Hematopoietic multipotent progenitor cell treated with erythropoietin and hydrocortisone succinate and interleukin-3 and kit ligand, for 17 days (in vitro differentiated cells): ENCODE results near the gene CCDC172.
"Not testable (repeated sequence)": the region's sequence is repeated elsewhere in the genome, so short reads cannot be mapped to it uniquely, and the experiment has no call there.

Experiments
- DNase-seq: peaks from one replicate; pipeline ENCODE4 v3.0.0-alpha.2; 2015; ENCODE audit warnings: low spot score

The CCDC172 gene

GRCh38 chr10:116336866-116337265 is 12.6 kb downstream of the CCDC172 start:
- DNase-seq, result no peak

- DNase-seq, result no peak
Measured at GRCh38 chr10:116352125-116352524, 27.9 kb downstream of the CCDC172 start.

GRCh38 chr10:116353817-116354216 is 29.6 kb downstream of the CCDC172 start:
- no peak for DNase-seq

GRCh38 chr10:116355341-116355740 is 31.1 kb downstream of the CCDC172 start:
- no peak for DNase-seq

- no peak for DNase-seq
Measured at GRCh38 chr10:116356833-116357232, 32.6 kb downstream of the CCDC172 start.

- DNase-seq, result no peak
Measured at GRCh38 chr10:116364868-116365267, 40.6 kb downstream of the CCDC172 start.

GRCh38 chr10:116371737-116372136 is 47.5 kb downstream of the CCDC172 start:
- no peak for DNase-seq

- no peak for DNase-seq
Measured at GRCh38 chr10:116382290-116382689, 58.0 kb downstream of the CCDC172 start.

GRCh38 chr10:116385311-116385710 is 61.1 kb downstream of the CCDC172 start:
- DNase-seq, result no peak

- DNase-seq, result no peak
Measured at GRCh38 chr10:116385994-116386809, 62.0 kb downstream of the CCDC172 start.

- not testable (repeated sequence) for DNase-seq
Measured at GRCh38 chr10:116393246-116393831, 69.1 kb downstream of the CCDC172 start.

GRCh38 chr10:116395223-116395985 is 71.2 kb downstream of the CCDC172 start:
- DNase-seq, result no peak

GRCh38 chr10:116398224-116398623 is 74.0 kb downstream of the CCDC172 start:
- no peak for DNase-seq

- no peak for DNase-seq
Measured at GRCh38 chr10:116402858-116403257, 78.6 kb downstream of the CCDC172 start.

GRCh38 chr10:116403740-116404250 is 79.5 kb downstream of the CCDC172 start:
- no peak for DNase-seq

GRCh38 chr10:116408719-116409118 is 84.5 kb downstream of the CCDC172 start:
- no peak for DNase-seq

- DNase-seq, result no peak
Measured at GRCh38 chr10:116410351-116410750, 86.1 kb downstream of the CCDC172 start.

- DNase-seq, result no peak
Measured at GRCh38 chr10:116417821-116418220, 93.6 kb downstream of the CCDC172 start.

GRCh38 chr10:116418389-116418788 is 94.1 kb downstream of the CCDC172 start:
- DNase-seq, result no peak

GRCh38 chr10:116421815-116422214 is 97.6 kb downstream of the CCDC172 start:
- DNase-seq, result no peak

GRCh38 chr10:116427671-116428070 is 103.4 kb downstream of the CCDC172 start, which contains the start of gene PNLIPRP3:
Gene PNLIPRP3, plus strand, starts transcription at chr10:116427847. Its CDS starts 166 bp downstream, at chr10:116428013.
- no peak for DNase-seq

GRCh38 chr10:116429288-116429977 is 105.2 kb downstream of the CCDC172 start:
- DNase-seq, result no peak
